ENCODE results near the gene TMEM41A.

TMEM41A gene

GRCh38 chr3:185530856-185531255 lies 32.0 kb upstream of the TMEM41A start:
- no peak overlapping the region for H3K4me3 ChIP-seq (ENCODE audit: low read depth, low read length)
- no peak for TF ChIP-seq CTCF (conservative IDR thresholded peaks at IDR 0.05; ENCODE audit: low read depth, low read length)
- no peak for DNase-seq (ENCODE audit: low read depth)

GRCh38 chr3:185528532-185528931 lies 29.7 kb upstream of the TMEM41A start:
- H3K4me3 ChIP-seq (ENCODE audit: low read depth, low read length), result no peak overlapping the region
- no peak for DNase-seq (ENCODE audit: low read depth)
- no peak for TF ChIP-seq CTCF (conservative IDR thresholded peaks at IDR 0.05; ENCODE audit: low read depth, low read length)

- DNase-seq (ENCODE audit: low read depth), result no peak
- H3K4me3 ChIP-seq (ENCODE audit: low read depth, low read length), result no peak overlapping the region
- TF ChIP-seq CTCF (conservative IDR thresholded peaks at IDR 0.05; ENCODE audit: low read depth, low read length), result no peak
Measured at GRCh38 chr3:185527364-185527763, 28.5 kb upstream of the TMEM41A start.

GRCh38 chr3:185526349-185526951 lies 27.6 kb upstream of the TMEM41A start:
- no peak overlapping the region for H3K4me3 ChIP-seq (ENCODE audit: low read depth, low read length)
- no peak for TF ChIP-seq CTCF (conservative IDR thresholded peaks at IDR 0.05; ENCODE audit: low read depth, low read length)
- DNase-seq (ENCODE audit: low read depth), result no peak

- no peak for DNase-seq (ENCODE audit: low read depth)
- no peak overlapping the region for H3K4me3 ChIP-seq (ENCODE audit: low read depth, low read length)
- no peak for TF ChIP-seq CTCF (conservative IDR thresholded peaks at IDR 0.05; ENCODE audit: low read depth, low read length)
Measured at GRCh38 chr3:185521349-185522138, 22.7 kb upstream of the TMEM41A start.

- no peak for TF ChIP-seq CTCF (conservative IDR thresholded peaks at IDR 0.05; ENCODE audit: low read depth, low read length)
- no peak overlapping the region for H3K4me3 ChIP-seq (ENCODE audit: low read depth, low read length)
- no peak for DNase-seq (ENCODE audit: low read depth)
Measured at GRCh38 chr3:185519021-185519420, 20.2 kb upstream of the TMEM41A start.
